ENCODE results near the gene CD300E.
A peak's percentile ranks its signal among the peaks of the same experiment; 100 is the strongest.

The CD300E gene

GRCh38 chr17:74569020-74570003, 54.2 kb downstream of the CD300E start:
- peak in 1 of 4 experiments; percentile 13 for DNase-seq (ENCODE audit: low read depth in 4 of 4, low spot score in 1 of 4)

GRCh38 chr17:74568106-74568873, 55.2 kb downstream of the CD300E start:
- DNase-seq (ENCODE audit: low read depth in 4 of 4, low spot score in 1 of 4) = no peak

- no peak for DNase-seq (ENCODE audit: low read depth in 4 of 4, low spot score in 1 of 4)
These were observed 56.1 kb downstream of the CD300E start, which contains the start of gene CD300H for GRCh38 chr17:74567397-74567796. TSS of gene CD300H (minus strand) at chr17:74567509.

GRCh38 chr17:74566132-74566753, 57.3 kb downstream of the CD300E start:
- DNase-seq (ENCODE audit: low read depth in 4 of 4, low spot score in 1 of 4) = peak in 1 of 4 experiments; percentile 25

GRCh38 chr17:74565126-74565525, 58.4 kb downstream of the CD300E start:
- no peak for DNase-seq (ENCODE audit: low read depth in 4 of 4, low spot score in 1 of 4)

GRCh38 chr17:74563358-74563757, 60.2 kb downstream of the CD300E start:
- no peak for DNase-seq (ENCODE audit: low read depth in 4 of 4, low spot score in 1 of 4)

- no peak for DNase-seq (ENCODE audit: low read depth in 4 of 4, low spot score in 1 of 4)
These were observed 62.0 kb downstream of the CD300E start for GRCh38 chr17:74561586-74561985.

Measured in stimulated activated CD4-positive, alpha-beta T cell treated with anti-CD3 and anti-CD28 coated beads, Interleukin-1b, Interleukin-23, amount 100 ng/mL, for 24 hours (primary cell).